Ishikawa (cell line): ENCODE data around the gene FAM32A.

Source experiments
- CEBPB ChIP-seq: IDR thresholded peaks from 2 replicates; pipeline ENCODE4 v1.6.1; 2012
- CREB1 ChIP-seq: IDR thresholded peaks from 2 replicates; pipeline ENCODE4 v1.6.1; 2012; ENCODE audit warnings: low read depth
- EP300 ChIP-seq: IDR thresholded peaks from 2 replicates; pipeline ENCODE4 v1.6.1; 2012; ENCODE audit warnings: borderline replicate concordance
- NFIC ChIP-seq: IDR thresholded peaks from 2 replicates; pipeline ENCODE4 v1.6.1; 2012
- RAD21 ChIP-seq: IDR thresholded peaks from 2 replicates; pipeline ENCODE4 v1.6.1; 2012; ENCODE audit warnings: low read depth
- REST ChIP-seq: IDR thresholded peaks from 2 replicates; pipeline ENCODE4 v1.6.1; 2012; ENCODE audit warnings: low read depth, mild to moderate bottlenecking
- TAF1 ChIP-seq: IDR thresholded peaks from 2 replicates; pipeline ENCODE4 v1.6.1; 2012; ENCODE audit warnings: low read depth, mild to moderate bottlenecking
- TCF12 ChIP-seq: IDR thresholded peaks from 2 replicates; pipeline ENCODE4 v1.6.1; 2012; ENCODE audit warnings: low read depth
- USF1 ChIP-seq: IDR thresholded peaks from 2 replicates; pipeline ENCODE4 v1.6.1; 2012
- YY1 ChIP-seq: IDR thresholded peaks from 2 replicates; pipeline ENCODE4 v1.6.1; 2012; ENCODE audit warnings: low read depth
- TF ChIP-seq, protein P1 (sequence below): IDR thresholded peaks from 2 replicates; pipeline ENCODE4 v1.6.1; 2012

DNA sequence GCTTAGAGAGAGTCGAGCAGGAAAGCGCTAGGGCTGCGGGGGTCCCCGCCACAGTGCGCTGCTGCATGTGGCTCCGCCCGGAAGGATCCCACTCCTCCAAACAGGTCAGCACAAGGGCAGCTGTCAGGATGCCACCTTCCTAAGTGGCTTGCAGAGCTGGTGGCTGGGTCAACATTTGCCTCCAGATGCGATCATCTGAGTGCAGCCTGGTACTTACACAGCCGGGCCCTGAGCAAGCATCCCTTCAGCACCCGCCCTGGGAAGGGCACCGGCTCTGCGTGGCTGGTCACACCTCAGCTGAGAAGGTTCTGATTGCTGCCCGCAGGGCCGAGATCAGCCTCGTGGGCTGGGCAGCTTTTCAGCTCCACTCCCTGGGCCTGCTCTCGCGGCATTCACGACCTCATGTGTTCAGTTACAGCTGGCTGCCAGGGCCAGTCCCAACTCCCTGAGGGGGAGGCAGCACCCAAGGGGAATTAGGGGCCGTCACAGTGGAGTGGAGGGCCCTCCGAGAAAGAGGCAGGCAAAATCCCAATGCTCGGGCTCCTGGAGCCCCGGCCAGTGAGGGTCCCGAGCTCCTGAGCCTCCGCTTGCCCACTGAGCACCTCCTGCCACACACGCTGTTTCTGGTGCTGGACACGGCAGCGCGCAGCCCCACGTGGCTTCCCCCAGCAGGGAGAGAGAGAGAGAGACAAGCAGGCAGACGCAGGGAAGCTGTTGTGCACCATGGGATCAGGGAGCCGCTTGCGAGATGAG is 39.3 kb downstream of the FAM32A start:
- TF ChIP-seq RAD21 (no peak), REST (no peak), TCF12 (no peak), TAF1 (no peak), NFIC (no peak), CREB1 (no peak), USF1 (no peak), EP300 (no peak), CEBPB (no peak), YY1 (no peak)
- TF ChIP-seq, protein P1, sequence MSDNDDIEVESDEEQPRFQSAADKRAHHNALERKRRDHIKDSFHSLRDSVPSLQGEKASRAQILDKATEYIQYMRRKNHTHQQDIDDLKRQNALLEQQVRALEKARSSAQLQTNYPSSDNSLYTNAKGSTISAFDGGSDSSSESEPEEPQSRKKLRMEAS, result no peak
